NCI-H1092 (cell line): ENCODE results near the gene PCMTD2.

ENCODE experiments used
- DNase-seq: peaks from one replicate; lab custom pipeline; 2025; lab: John Stamatoyannopoulos, UW

Gene PCMTD2

GRCh38 chr20:64238851-64239387, 16.6 kb upstream of the PCMTD2 start:
- no peak for DNase-seq

GRCh38 chr20:64239449-64240242, 15.9 kb upstream of the PCMTD2 start:
- DNase-seq = no peak

- DNase-seq = no peak
Observed at GRCh38 chr20:64240243-64241015, 15.1 kb upstream of the PCMTD2 start.

GRCh38 chr20:64241061-64241460, 14.5 kb upstream of the PCMTD2 start:
- no peak for DNase-seq

- DNase-seq = no peak
Observed at GRCh38 chr20:64242003-64242796, 13.3 kb upstream of the PCMTD2 start.

GRCh38 chr20:64242797-64243475, 12.6 kb upstream of the PCMTD2 start:
- no peak for DNase-seq

- DNase-seq = no peak
Observed at GRCh38 chr20:64244281-64244805, 11.2 kb upstream of the PCMTD2 start.

GRCh38 chr20:64244870-64245603, 10.5 kb upstream of the PCMTD2 start:
- no peak for DNase-seq

- DNase-seq = no peak
Observed at GRCh38 chr20:64245746-64246595, 9.6 kb upstream of the PCMTD2 start.

GRCh38 chr20:64246616-64247306, 8.8 kb upstream of the PCMTD2 start:
- no peak for DNase-seq

GRCh38 chr20:64247307-64247618, 8.3 kb upstream of the PCMTD2 start:
- no peak for DNase-seq

GRCh38 chr20:64247970-64248841, 7.3 kb upstream of the PCMTD2 start:
- no peak for DNase-seq

GRCh38 chr20:64250027-64250426, 5.5 kb upstream of the PCMTD2 start:
- no peak for DNase-seq

GRCh38 chr20:64253000-64253383, 2.6 kb upstream of the PCMTD2 start:
- no peak for DNase-seq

- no peak for DNase-seq
Observed at GRCh38 chr20:64253443-64253842, 2.1 kb upstream of the PCMTD2 start.

GRCh38 chr20:64254156-64254555, 1.4 kb upstream of the PCMTD2 start:
- DNase-seq = no peak

- no peak for DNase-seq
Observed at GRCh38 chr20:64254571-64255360, 782 bp upstream of the PCMTD2 start.
